Activated CD4-positive, alpha-beta T cell treated with anti-CD3 and anti-CD28 coated beads, Interleukin-2, Interleukin-6, amounts not matched to agents 100 ng/mL and 50 ng/mL, durations not matched to agents 16 hours and 8 hours (primary cell): ENCODE measurements around the gene GRM8.

ENCODE experiments used
- DNase-seq: peaks from one replicate; pipeline ENCODE4 v3.0.0-alpha.2; 2020

GRM8 gene

GRCh38 chr7:126411032-126411820, 841.5 kb downstream of the GRM8 start:
- no peak for DNase-seq

- no peak for DNase-seq
Observed at GRCh38 chr7:126403040-126403439, 849.7 kb downstream of the GRM8 start.

- no peak for DNase-seq
Observed at GRCh38 chr7:126401918-126402317, 850.8 kb downstream of the GRM8 start.

GRCh38 chr7:126398851-126399529, 853.8 kb downstream of the GRM8 start:
- no peak for DNase-seq

GRCh38 chr7:126398285-126398684, 854.5 kb downstream of the GRM8 start:
- DNase-seq, result no peak

GRCh38 chr7:126394406-126394805, 858.3 kb downstream of the GRM8 start:
- DNase-seq, result no peak
